ENCODE results near the gene PNKD.

The PNKD gene

DNA sequence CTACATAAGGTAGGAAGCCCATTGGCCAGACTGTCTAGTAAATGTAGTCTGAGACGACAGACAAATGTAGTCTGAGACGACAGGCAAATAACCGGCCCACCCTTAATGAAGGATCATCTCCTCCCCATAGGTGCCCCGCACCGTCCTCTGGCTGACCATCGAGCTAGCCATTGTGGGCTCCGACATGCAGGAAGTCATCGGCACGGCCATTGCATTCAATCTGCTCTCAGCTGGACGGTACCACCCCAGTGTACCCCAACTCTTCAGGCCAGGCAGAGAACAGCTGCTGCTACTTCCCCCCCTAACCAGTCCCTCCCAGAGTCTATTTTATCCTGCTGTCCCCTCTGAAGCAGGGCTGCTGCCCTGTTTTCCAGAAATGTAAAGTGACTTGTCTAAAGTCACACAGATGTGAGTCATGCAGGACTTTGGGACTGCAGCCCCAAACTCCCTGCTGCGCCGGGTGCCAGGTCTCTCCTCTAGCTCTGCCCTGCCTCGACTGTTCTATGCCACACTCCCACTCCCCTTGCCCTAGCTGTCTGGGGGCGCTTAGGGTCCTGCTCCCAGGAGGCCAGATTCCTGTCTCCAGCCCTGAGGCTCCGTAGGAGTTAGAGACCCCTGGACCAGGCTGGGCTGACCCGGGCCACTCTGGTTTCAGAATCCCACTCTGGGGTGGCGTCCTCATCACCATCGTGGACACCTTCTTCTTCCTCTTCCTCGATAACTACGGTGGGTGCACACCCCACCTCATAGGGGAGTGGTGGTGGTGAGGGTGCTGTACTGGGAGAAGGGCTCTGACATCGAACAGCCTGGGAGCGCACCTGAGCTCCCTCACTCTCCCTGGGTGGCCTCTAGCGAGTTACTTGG is 116.4 kb downstream of the PNKD start:
- Histone ChIP-seq H3K27me3 (ENCODE audit: insufficient read depth, poor library complexity, severe bottlenecking) (no peaks in the 10 kb centered on the region), H3K4me3 (replicated peaks; ENCODE audit: insufficient read depth, low read length) (no peak overlapping the region)

DNA sequence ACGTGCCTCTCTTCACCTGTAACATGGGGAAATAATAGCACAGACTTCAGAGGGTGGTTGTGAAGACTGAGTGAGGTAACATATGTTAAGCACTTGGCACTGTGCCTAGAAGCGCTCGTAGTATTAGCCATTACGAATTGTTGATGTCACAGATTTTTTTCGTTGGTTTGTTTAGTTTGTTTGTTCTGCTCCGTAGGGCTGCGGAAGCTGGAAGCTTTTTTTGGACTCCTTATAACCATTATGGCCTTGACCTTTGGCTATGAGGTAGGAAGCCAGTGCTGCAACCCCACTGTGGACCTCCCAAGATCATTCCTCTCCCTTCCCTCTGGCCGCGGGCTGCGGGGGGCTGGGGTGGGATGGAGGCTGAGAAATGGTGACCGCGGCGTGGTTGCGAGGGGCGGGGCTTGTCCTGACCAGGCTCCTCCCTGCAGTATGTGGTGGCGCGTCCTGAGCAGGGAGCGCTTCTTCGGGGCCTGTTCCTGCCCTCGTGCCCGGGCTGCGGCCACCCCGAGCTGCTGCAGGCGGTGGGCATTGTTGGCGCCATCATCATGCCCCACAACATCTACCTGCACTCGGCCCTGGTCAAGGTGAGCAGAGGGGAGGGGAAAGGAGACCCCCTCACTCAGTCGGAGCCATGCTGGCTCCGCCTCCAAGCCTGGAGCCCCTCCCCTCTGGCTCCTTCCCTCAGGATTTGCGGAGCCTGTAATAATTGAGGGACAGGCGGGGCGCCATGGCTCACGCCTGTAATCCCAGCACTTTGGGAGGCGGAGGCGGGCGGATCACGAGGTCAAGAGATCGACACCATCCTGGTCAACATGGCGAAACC is 117.3 kb downstream of the PNKD start:
- TF ChIP-seq SPI1 (IDR thresholded peaks at IDR 0.05; ENCODE audit: borderline replicate concordance, low read depth) (no peak), POLR2AphosphoS5 (IDR thresholded peaks at IDR 0.05; ENCODE audit: low read depth) (no peak), GABPA (IDR thresholded peaks at IDR 0.05; ENCODE audit: low read depth) (no peak), CTCF (IDR thresholded peaks at IDR 0.05; ENCODE audit: insufficient read depth, low read length) (no peak)
- TF ChIP-seq, protein P1, sequence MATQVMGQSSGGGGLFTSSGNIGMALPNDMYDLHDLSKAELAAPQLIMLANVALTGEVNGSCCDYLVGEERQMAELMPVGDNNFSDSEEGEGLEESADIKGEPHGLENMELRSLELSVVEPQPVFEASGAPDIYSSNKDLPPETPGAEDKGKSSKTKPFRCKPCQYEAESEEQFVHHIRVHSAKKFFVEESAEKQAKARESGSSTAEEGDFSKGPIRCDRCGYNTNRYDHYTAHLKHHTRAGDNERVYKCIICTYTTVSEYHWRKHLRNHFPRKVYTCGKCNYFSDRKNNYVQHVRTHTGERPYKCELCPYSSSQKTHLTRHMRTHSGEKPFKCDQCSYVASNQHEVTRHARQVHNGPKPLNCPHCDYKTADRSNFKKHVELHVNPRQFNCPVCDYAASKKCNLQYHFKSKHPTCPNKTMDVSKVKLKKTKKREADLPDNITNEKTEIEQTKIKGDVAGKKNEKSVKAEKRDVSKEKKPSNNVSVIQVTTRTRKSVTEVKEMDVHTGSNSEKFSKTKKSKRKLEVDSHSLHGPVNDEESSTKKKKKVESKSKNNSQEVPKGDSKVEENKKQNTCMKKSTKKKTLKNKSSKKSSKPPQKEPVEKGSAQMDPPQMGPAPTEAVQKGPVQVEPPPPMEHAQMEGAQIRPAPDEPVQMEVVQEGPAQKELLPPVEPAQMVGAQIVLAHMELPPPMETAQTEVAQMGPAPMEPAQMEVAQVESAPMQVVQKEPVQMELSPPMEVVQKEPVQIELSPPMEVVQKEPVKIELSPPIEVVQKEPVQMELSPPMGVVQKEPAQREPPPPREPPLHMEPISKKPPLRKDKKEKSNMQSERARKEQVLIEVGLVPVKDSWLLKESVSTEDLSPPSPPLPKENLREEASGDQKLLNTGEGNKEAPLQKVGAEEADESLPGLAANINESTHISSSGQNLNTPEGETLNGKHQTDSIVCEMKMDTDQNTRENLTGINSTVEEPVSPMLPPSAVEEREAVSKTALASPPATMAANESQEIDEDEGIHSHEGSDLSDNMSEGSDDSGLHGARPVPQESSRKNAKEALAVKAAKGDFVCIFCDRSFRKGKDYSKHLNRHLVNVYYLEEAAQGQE (IDR thresholded peaks at IDR 0.05; ENCODE audit: insufficient replicate concordance, low read depth) = no peak
- Histone ChIP-seq H3K27ac (replicated peaks) (no peak overlapping the region), H3K4me3 (replicated peaks; ENCODE audit: insufficient read depth, low read length) (no peak overlapping the region), H3K27me3 (ENCODE audit: insufficient read depth, poor library complexity, severe bottlenecking) (no peaks in the 10 kb centered on the region)
- DNase-seq (ENCODE audit: low read depth in 1 of 2, low spot score in 1 of 2) = no peak

More for the DNA sequence above, 116.4 kb downstream of the PNKD start:
- TF ChIP-seq SPI1 (IDR thresholded peaks at IDR 0.05; ENCODE audit: borderline replicate concordance, low read depth) (no peak), POLR2AphosphoS5 (IDR thresholded peaks at IDR 0.05; ENCODE audit: low read depth) (no peak), CTCF (IDR thresholded peaks at IDR 0.05; ENCODE audit: insufficient read depth, low read length) (no peak), GABPA (IDR thresholded peaks at IDR 0.05; ENCODE audit: low read depth) (no peak)
- TF ChIP-seq, protein P1 (IDR thresholded peaks at IDR 0.05; ENCODE audit: insufficient replicate concordance, low read depth) = no peak
- H3K27ac ChIP-seq (replicated peaks) = no peak overlapping the region
- DNase-seq (ENCODE audit: low read depth in 1 of 2, low spot score in 1 of 2) = no peak

DNA sequence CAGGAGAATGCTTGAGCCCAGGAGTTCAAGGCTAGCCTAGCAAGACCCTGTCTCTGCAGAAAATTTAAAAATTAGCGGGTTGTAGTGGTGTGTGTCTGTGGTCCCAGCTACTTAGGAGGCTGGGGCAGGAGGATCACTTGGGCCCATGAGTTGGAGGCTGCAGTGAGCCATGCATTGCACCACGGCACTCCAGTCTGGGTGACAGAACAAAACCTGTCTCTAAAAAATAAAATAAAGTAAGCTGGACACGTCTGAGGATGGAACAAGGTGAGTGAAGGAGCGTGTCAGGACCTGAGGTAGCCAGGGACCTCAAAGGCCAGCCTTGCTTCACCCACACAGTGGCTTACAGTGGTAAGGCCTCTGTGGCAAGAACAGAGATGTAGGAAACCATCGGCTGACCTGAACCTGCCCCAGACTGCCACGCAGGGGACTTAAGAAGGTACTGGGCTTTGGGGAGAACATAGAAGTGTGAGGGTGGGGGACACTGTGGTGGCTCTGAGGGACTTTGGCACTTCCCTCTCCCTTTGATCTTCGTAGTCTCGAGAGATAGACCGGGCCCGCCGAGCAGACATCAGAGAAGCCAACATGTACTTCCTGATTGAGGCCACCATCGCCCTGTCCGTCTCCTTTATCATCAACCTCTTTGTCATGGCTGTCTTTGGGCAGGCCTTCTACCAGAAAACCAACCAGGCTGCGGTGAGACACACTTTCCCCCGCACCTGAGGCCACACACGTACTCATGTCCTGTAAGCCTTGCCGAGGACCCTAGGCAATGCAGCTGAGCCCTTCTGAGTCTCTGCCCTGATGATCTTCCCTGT is 119.2 kb downstream of the PNKD start:
- no peak for DNase-seq (ENCODE audit: low read depth in 1 of 2, low spot score in 1 of 2)
- Histone ChIP-seq H3K4me3 (replicated peaks; ENCODE audit: insufficient read depth, low read length) (no peak overlapping the region), H3K27ac (replicated peaks) (no peak overlapping the region), H3K27me3 (ENCODE audit: insufficient read depth, poor library complexity, severe bottlenecking) (no peaks in the 10 kb centered on the region)
- TF ChIP-seq SPI1 (IDR thresholded peaks at IDR 0.05; ENCODE audit: borderline replicate concordance, low read depth) (no peak), POLR2AphosphoS5 (IDR thresholded peaks at IDR 0.05; ENCODE audit: low read depth) (no peak)
